ENCODE data around the gene MAML2. TPM values are rescaled to one million over a fixed set of nuclear protein-coding genes. Genes with fewer than 3 reads are reported as not detected.

MAML2 gene
- total RNA-seq, 1 donor from 2014 or later, result 1.3 TPM

GRCh38 chr11:96149743-96150555 lies 193.0 kb downstream of the MAML2 start:
- Histone ChIP-seq H3K27me3 (ENCODE audit: control insufficient read depth, insufficient read depth, low read length) (no peaks in the 10 kb centered on the region), H3K4me3 (ENCODE audit: low read depth, low read length) (no peak overlapping the region), H3K36me3 (ENCODE audit: control insufficient read depth, insufficient read depth, low read length) (no peaks in the 10 kb centered on the region)
- TF ChIP-seq CTCF (IDR thresholded peaks at IDR 0.05; ENCODE audit: insufficient read depth, low read length, severe bottlenecking), result no peak
- FAIRE-seq (no peak), DNase-seq (ENCODE audit: low read depth) (peak; percentile 87)

GRCh38 chr11:96147906-96148486 lies 195.0 kb downstream of the MAML2 start:
- Histone ChIP-seq H3K27me3 (ENCODE audit: control insufficient read depth, insufficient read depth, low read length) (no peaks in the 10 kb centered on the region), H3K36me3 (ENCODE audit: control insufficient read depth, insufficient read depth, low read length) (no peaks in the 10 kb centered on the region), H3K4me3 (ENCODE audit: low read depth, low read length) (no peak overlapping the region)
- no peak for TF ChIP-seq CTCF (IDR thresholded peaks at IDR 0.05; ENCODE audit: insufficient read depth, low read length, severe bottlenecking)
- no peak for FAIRE-seq
- DNase-seq (ENCODE audit: low read depth), result peak; percentile 64

- no peak for FAIRE-seq
- Histone ChIP-seq H3K36me3 (ENCODE audit: control insufficient read depth, insufficient read depth, low read length) (no peaks in the 10 kb centered on the region), H3K27me3 (ENCODE audit: control insufficient read depth, insufficient read depth, low read length) (no peaks in the 10 kb centered on the region), H3K4me3 (ENCODE audit: low read depth, low read length) (no peak overlapping the region)
- DNase-seq (ENCODE audit: low read depth), result no peak
- TF ChIP-seq CTCF (IDR thresholded peaks at IDR 0.05; ENCODE audit: insufficient read depth, low read length, severe bottlenecking), result no peak
Measured at GRCh38 chr11:96147186-96147585, 195.8 kb downstream of the MAML2 start.

- no peak for FAIRE-seq
- H3K36me3 ChIP-seq (ENCODE audit: control insufficient read depth, insufficient read depth, low read length), result no peaks in the 10 kb centered on the region
- H3K4me3 ChIP-seq (ENCODE audit: low read depth, low read length), result no peak overlapping the region
- no peak for DNase-seq (ENCODE audit: low read depth)
- TF ChIP-seq CTCF (IDR thresholded peaks at IDR 0.05; ENCODE audit: insufficient read depth, low read length, severe bottlenecking), result no peak
- H3K27me3 ChIP-seq (ENCODE audit: control insufficient read depth, insufficient read depth, low read length), result no peaks in the 10 kb centered on the region
Measured at GRCh38 chr11:96146765-96147164, 196.2 kb downstream of the MAML2 start.

GRCh38 chr11:96145163-96145585 lies 197.8 kb downstream of the MAML2 start:
- no peak for DNase-seq (ENCODE audit: low read depth)
- Histone ChIP-seq H3K27me3 (ENCODE audit: control insufficient read depth, insufficient read depth, low read length) (no peaks in the 10 kb centered on the region), H3K4me3 (ENCODE audit: low read depth, low read length) (no peak overlapping the region), H3K36me3 (ENCODE audit: control insufficient read depth, insufficient read depth, low read length) (no peaks in the 10 kb centered on the region)
- no peak for TF ChIP-seq CTCF (IDR thresholded peaks at IDR 0.05; ENCODE audit: insufficient read depth, low read length, severe bottlenecking)
- FAIRE-seq, result no peak
